IMR-90 (cell line): ENCODE measurements around the gene PRKAG2. TPM values are rescaled to one million over a fixed set of nuclear protein-coding genes. Genes with fewer than 3 reads are reported as not detected.

ENCODE experiments used
- ATAC-seq: fragments of 200-7000 bp; cut with Tn5 transposase; 2 replicates; pipeline ENCODE4 v1.9.1; 2020; ENCODE audit warnings: low read depth, mild to moderate bottlenecking, moderate library complexity
- BruUV-seq: library from RNA; stranded (reverse); fragments of 400-500 nt; replicated peaks from 2 replicates; lab custom pipeline; 2021; lab: Mats Ljungman, UMichigan
- CTCF ChIA-PET: fragments of 300-600 bp; formaldehyde crosslinking; extraction: SDS; loops from one replicate; lab custom pipeline; 2021; ENCODE audit warnings: antibody characterized with exemption; lab: Yijun Ruan, JAX
- POLR2A ChIA-PET: fragments of 300-600 bp; sonication (Branson Sonifier 250); formaldehyde crosslinking; loops from one replicate; lab custom pipeline; 2022; ENCODE audit warnings: antibody characterized with exemption; ENCODE audit not compliant: unreplicated experiment; lab: Charles Lee
- DNase-seq: peaks from one replicate; pipeline ENCODE4 v3.0.0; 2013
- H2AFZ ChIP-seq: replicated peaks from 2 replicates; pipeline ENCODE3; 2013; ENCODE audit warnings: low read length, mild to moderate bottlenecking; ENCODE audit not compliant: poor library complexity
- H2AK5ac ChIP-seq: 2 replicates; pipeline ENCODE4 v1.6.1; 2013; ENCODE audit warnings: low read depth, low read length, inconsistent platforms
- H2AK9ac ChIP-seq: replicated peaks from 2 replicates; pipeline ENCODE3; 2013; ENCODE audit warnings: mild to moderate bottlenecking, low read depth, low read length, moderate library complexity; ENCODE audit not compliant: poor library complexity
- H2BK120ac ChIP-seq: 2 replicates; pipeline ENCODE4 v1.6.1; 2013; ENCODE audit warnings: low read depth, low read length, inconsistent platforms
- H2BK15ac ChIP-seq: 3 replicates; pipeline ENCODE4 v1.6.1; 2013; ENCODE audit warnings: low read depth, low read length, inconsistent platforms
- H2BK20ac ChIP-seq: 2 replicates; pipeline ENCODE4 v1.6.1; 2013; ENCODE audit warnings: low read depth, mild to moderate bottlenecking, inconsistent platforms, low read length, moderate library complexity
- H2BK5ac ChIP-seq: 2 replicates; pipeline ENCODE4 v1.6.1; 2013; ENCODE audit warnings: mild to moderate bottlenecking, low read depth, low read length, inconsistent platforms; ENCODE audit not compliant: poor library complexity, severe bottlenecking
- H3K14ac ChIP-seq: replicated peaks from 2 replicates; pipeline ENCODE4 v1.6.1; 2013; ENCODE audit warnings: low read depth, low read length, inconsistent platforms
- H3K18ac ChIP-seq: 2 replicates; pipeline ENCODE4 v1.6.1; 2013; ENCODE audit warnings: low read depth, low read length, control low read depth
- H3K23ac ChIP-seq: 2 replicates; pipeline ENCODE4 v1.6.1; 2013; ENCODE audit warnings: low read depth, low read length, inconsistent platforms
- H3K27ac ChIP-seq: 2 replicates; pipeline ENCODE4 v1.5.1; 2013; ENCODE audit warnings: mild to moderate bottlenecking, control low read depth, low read length; ENCODE audit not compliant: insufficient read depth
- H3K27me3 ChIP-seq: 2 replicates; pipeline ENCODE4 v1.6.1; 2013; ENCODE audit warnings: low read length; ENCODE audit not compliant: control insufficient read depth, insufficient read depth
- H3K36me3 ChIP-seq: 2 replicates; pipeline ENCODE4 v1.6.1; 2013; ENCODE audit warnings: low read length, mixed read lengths; ENCODE audit not compliant: control insufficient read depth, insufficient read depth
- H3K4ac ChIP-seq: 2 replicates; pipeline ENCODE4 v1.6.1; 2013; ENCODE audit warnings: low read depth, low read length, inconsistent platforms
- H3K4me1 ChIP-seq: 2 replicates; pipeline ENCODE4 v1.6.1; 2013; ENCODE audit warnings: low read length, mixed read lengths; ENCODE audit not compliant: control insufficient read depth, insufficient read depth
- H3K4me2 ChIP-seq: 2 replicates; pipeline ENCODE4 v1.6.1; 2013; ENCODE audit warnings: low read depth, mild to moderate bottlenecking, control low read depth, low read length, moderate library complexity
- H3K4me3 ChIP-seq: 2 replicates; pipeline ENCODE4 v1.5.1; 2013; ENCODE audit warnings: low read depth, mild to moderate bottlenecking, control low read depth, low read length, moderate library complexity; ENCODE audit not compliant: insufficient read depth
- H3K56ac ChIP-seq: 2 replicates; pipeline ENCODE4 v1.6.1; 2013; ENCODE audit warnings: low read length, inconsistent platforms; ENCODE audit not compliant: insufficient read depth; ENCODE audit errors: extremely low read depth
- H3K79me1 ChIP-seq, 2 experiments: 2 replicates each; pipeline ENCODE4 v1.6.1; 2013; ENCODE audit warnings: low read length in 2 of 2, inconsistent platforms in 1 of 2, low read depth in 1 of 2
- H3K9ac ChIP-seq: 2 replicates; pipeline ENCODE4 v1.6.1; 2013; ENCODE audit warnings: low read depth, low read length, control low read depth
- H3K9me1 ChIP-seq: 2 replicates; pipeline ENCODE4 v1.6.1; 2013; ENCODE audit warnings: low read length, inconsistent platforms; ENCODE audit not compliant: insufficient read depth
- H3K9me3 ChIP-seq: 2 replicates; pipeline ENCODE4 v1.6.1; 2013; ENCODE audit warnings: low read length; ENCODE audit not compliant: control insufficient read depth, insufficient read depth
- H4K20me1 ChIP-seq: 2 replicates; pipeline ENCODE4 v1.6.1; 2013; ENCODE audit warnings: low read length, inconsistent platforms; ENCODE audit not compliant: insufficient read depth
- H4K5ac ChIP-seq: 2 replicates; pipeline ENCODE4 v1.6.1; 2013; ENCODE audit warnings: mild to moderate bottlenecking, low read depth, low read length, control low read depth
- H4K8ac ChIP-seq, 2 experiments: 2 replicates each; pipeline ENCODE4 v1.6.1; 2013; ENCODE audit warnings: low read depth in 2 of 2, low read length in 2 of 2, control low read depth in 1 of 2, inconsistent platforms in 1 of 2
- H4K91ac ChIP-seq: 2 replicates; pipeline ENCODE4 v1.6.1; 2013; ENCODE audit warnings: low read depth, low read length, inconsistent platforms; ENCODE audit not compliant: insufficient read depth
- CEBPB ChIP-seq: IDR thresholded peaks from 2 replicates; pipeline ENCODE4 v1.6.1; 2012; ENCODE audit warnings: low read depth, low read length, improper control_type of control experiment
- POLR2A ChIP-seq: IDR thresholded peaks from 2 replicates; pipeline ENCODE4 v1.6.1; 2012; ENCODE audit warnings: mild to moderate bottlenecking, low read depth, low read length
- RAD21 ChIP-seq: IDR thresholded peaks from 2 replicates; pipeline ENCODE4 v1.6.1; 2012; ENCODE audit warnings: low read length, improper control_type of control experiment
- RFX5 ChIP-seq: IDR thresholded peaks from 2 replicates; pipeline ENCODE4 v1.8.0; 2012; ENCODE audit warnings: low read depth, mild to moderate bottlenecking, low read length, moderate library complexity
- USF2 ChIP-seq: fragments of 150-350 bp; IDR thresholded peaks from 2 replicates; pipeline ENCODE4 v1.6.1; 2017; ENCODE audit warnings: mild to moderate bottlenecking, antibody characterized with exemption, low read length, low read depth
- WGBS, 2 experiments: methylation state at CpG; one replicate each; pipeline versions ENCODE4 v1.1.5 to v1.1.7; 2013; ENCODE audit warnings: missing lambda C conversion rate in 2 of 2; ENCODE audit not compliant: insufficient read length in 1 of 2; ENCODE audit errors: extremely low coverage in 2 of 2; 5-methylcytosine and 5-hydroxymethylcytosine counted together
- dilution Hi-C: fragments of 300-500 bp; cut with HindIII; formaldehyde crosslinking; loops from one replicate; pipeline ENCODE4 v1.14.3; 2018; ENCODE audit warnings: low sequenced_read_pairs; ENCODE audit not compliant: unreplicated experiment
- in situ Hi-C: fragments of 300-500 bp; cut with MboI; formaldehyde crosslinking; loops from 3 replicates; pipeline ENCODE4 v1.14.3; 2019; ENCODE audit warnings: low sequenced_read_pairs, inconsistent platforms, mixed read lengths
- intact Hi-C: fragments of 100-400 bp; cut with micrococcal nuclease; formaldehyde crosslinking; loops from 2 replicates; pipeline ENCODE4 v1.10.0; 2022
- polyA plus RNA-seq, 3 experiments: library from polyadenylated mRNA; depleted of rRNA; stranded (reverse); fragments of >200 nt; gene quantifications; 2 replicates each; pipeline ENCODE4 v1.2.3, GENCODE V29; 2012; ENCODE audit warnings: low replicate concordance in 1 of 3
- total RNA-seq: library from RNA; depleted of rRNA; stranded (reverse); fragments of >200 nt; gene quantifications from 2 replicates; pipeline ENCODE4 v1.2.3, GENCODE V29; 2012

PRKAG2 gene
- total and polyA plus RNA-seq, 2 of the 4 experiments (the other 2 are of a cell fraction) = 15.4 to 21.6 TPM

DNA sequence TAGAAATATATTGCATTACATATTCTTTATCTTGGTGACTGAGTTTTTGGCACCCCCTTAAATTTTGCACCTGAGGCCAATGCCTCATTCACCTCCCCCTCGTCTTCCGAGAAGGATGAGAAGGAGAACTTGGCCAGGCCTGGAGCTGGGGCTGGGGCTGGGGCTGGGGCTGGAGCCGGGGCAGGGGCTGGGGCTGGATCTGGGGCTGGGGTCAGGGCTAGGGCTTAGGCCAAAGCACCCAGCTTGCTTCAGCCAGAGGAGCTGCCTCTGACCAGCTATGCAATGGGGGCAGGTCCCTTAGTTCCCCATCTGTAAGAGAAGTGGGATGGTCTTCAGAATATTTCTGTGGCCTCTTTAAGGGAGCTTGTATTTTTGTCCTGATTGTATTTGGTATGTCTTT, 3.8 kb upstream of the PRKAG2 start:
- no peaks in the 10 kb centered on the region for H3K9me3 ChIP-seq
- H4K5ac ChIP-seq = no peak overlapping the region
- ChIA-PET POLR2A (no interaction called here), CTCF (no interaction called here)
- H3K14ac ChIP-seq = no peak overlapping the region
- no peak overlapping the region for H2BK5ac ChIP-seq
- no peak overlapping the region for H3K9ac ChIP-seq
- no peak overlapping the region for H3K23ac ChIP-seq
- H3K4ac ChIP-seq = no peak overlapping the region
- ATAC-seq (no peak), DNase-seq (no peak)
- no peak overlapping the region for H2AK5ac ChIP-seq
- H2BK15ac ChIP-seq = no peak overlapping the region
- in situ Hi-C loops = no loop called here
- peaks cover 61% of the 10 kb centered on the region for H3K27me3 ChIP-seq
- TF ChIP-seq RAD21 = no peak
- no peak for TF ChIP-seq CEBPB
- TF ChIP-seq RFX5 = no peak
- TF ChIP-seq USF2 = no peak
- no peak for TF ChIP-seq POLR2A
- no peak overlapping the region for H3K56ac ChIP-seq
- no peak overlapping the region for H2BK120ac ChIP-seq
- dilution Hi-C loops = no loop called here
- no peaks in the 10 kb centered on the region for H3K9me1 ChIP-seq
- intact Hi-C loops = no loop called here
- H3K36me3 ChIP-seq = no peaks in the 10 kb centered on the region
- no peak overlapping the region for H3K27ac ChIP-seq
- no peak overlapping the region for H3K4me3 ChIP-seq
- no peak overlapping the region for H2AFZ ChIP-seq
- no peak overlapping the region for H2AK9ac ChIP-seq
- no peaks in the 10 kb centered on the region for H3K79me1 ChIP-seq
- no peak overlapping the region for H2BK20ac ChIP-seq
- no peak overlapping the region for H4K91ac ChIP-seq
- BruUV-seq = no TSS peak
- no peak overlapping the region for H4K8ac ChIP-seq
- H3K4me2 ChIP-seq = no peak overlapping the region
- H4K20me1 ChIP-seq = no peaks in the 10 kb centered on the region
- WGBS, 2 experiments = no CpG with 5 or more reads among the region's 3 CpGs
- no peak overlapping the region for H3K18ac ChIP-seq
- no peaks in the 10 kb centered on the region for H3K4me1 ChIP-seq
